ENCODE measurements around the gene TMTC3.
A peak's percentile ranks its signal among the peaks of the same experiment; 100 is the strongest.
"Not testable (repeated sequence)": the region's sequence is repeated elsewhere in the genome, so short reads cannot be mapped to it uniquely, and the experiment has no call there.

The TMTC3 gene

GRCh38 chr12:88166179-88166578 lies 24.1 kb downstream of the TMTC3 start:
- no peak for DNase-seq (ENCODE audit: low read depth in 2 of 2)

- DNase-seq (ENCODE audit: low read depth in 2 of 2): no peak
These were observed 25.3 kb downstream of the TMTC3 start for GRCh38 chr12:88167384-88167783.

- DNase-seq (ENCODE audit: low read depth in 2 of 2): peak in 1 of 2 experiments; percentile 15
These were observed 30.8 kb downstream of the TMTC3 start for GRCh38 chr12:88172844-88173407.

GRCh38 chr12:88175544-88175943 lies 33.4 kb downstream of the TMTC3 start:
- DNase-seq (ENCODE audit: low read depth in 2 of 2): no peak

GRCh38 chr12:88179436-88180014 lies 37.4 kb downstream of the TMTC3 start:
- no peak for DNase-seq (ENCODE audit: low read depth in 2 of 2)

- DNase-seq (ENCODE audit: low read depth in 2 of 2): no peak
These were observed 39.8 kb downstream of the TMTC3 start for GRCh38 chr12:88181881-88182280.

- no peak for DNase-seq (ENCODE audit: low read depth in 2 of 2)
These were observed 40.3 kb downstream of the TMTC3 start for GRCh38 chr12:88182416-88182815.

GRCh38 chr12:88184196-88184595 lies 42.1 kb downstream of the TMTC3 start:
- no peak for DNase-seq (ENCODE audit: low read depth in 2 of 2)

- no peak for DNase-seq (ENCODE audit: low read depth in 2 of 2)
These were observed 43.2 kb downstream of the TMTC3 start for GRCh38 chr12:88185279-88185678.

GRCh38 chr12:88185988-88186387 lies 43.9 kb downstream of the TMTC3 start:
- DNase-seq (ENCODE audit: low read depth in 2 of 2): peak in 1 of 2 experiments; percentile 26

- DNase-seq (ENCODE audit: low read depth in 2 of 2): no peak
These were observed 45.5 kb downstream of the TMTC3 start for GRCh38 chr12:88187571-88187970.

- DNase-seq (ENCODE audit: low read depth in 2 of 2): no peak
These were observed 46.1 kb downstream of the TMTC3 start for GRCh38 chr12:88188180-88188579.

- DNase-seq (ENCODE audit: low read depth in 2 of 2): no peak
These were observed 50.3 kb downstream of the TMTC3 start for GRCh38 chr12:88192426-88192825.

- no peak for DNase-seq (ENCODE audit: low read depth in 2 of 2)
These were observed 52.8 kb downstream of the TMTC3 start for GRCh38 chr12:88194868-88195267.

GRCh38 chr12:88200029-88200428 lies 57.9 kb downstream of the TMTC3 start:
- DNase-seq (ENCODE audit: low read depth in 2 of 2): no peak

- DNase-seq (ENCODE audit: low read depth in 2 of 2): peak; percentile 23 to 25
These were observed 60.4 kb downstream of the TMTC3 start for GRCh38 chr12:88202500-88202899.

- DNase-seq (ENCODE audit: low read depth in 2 of 2): peak; percentile 58 to 59
These were observed 64.5 kb downstream of the TMTC3 start for GRCh38 chr12:88206601-88207000.

- peak; percentile 40 to 42 for DNase-seq (ENCODE audit: low read depth in 2 of 2)
These were observed 66.0 kb downstream of the TMTC3 start for GRCh38 chr12:88207921-88208620.

GRCh38 chr12:88208661-88209060 lies 66.6 kb downstream of the TMTC3 start:
- no peak for DNase-seq (ENCODE audit: low read depth in 2 of 2)

GRCh38 chr12:88210311-88210710 lies 68.2 kb downstream of the TMTC3 start:
- DNase-seq (ENCODE audit: low read depth in 2 of 2): not testable (repeated sequence)

- no peak for DNase-seq (ENCODE audit: low read depth in 2 of 2)
These were observed 76.2 kb downstream of the TMTC3 start for GRCh38 chr12:88218293-88218692.

- no peak for DNase-seq (ENCODE audit: low read depth in 2 of 2)
These were observed 77.8 kb downstream of the TMTC3 start for GRCh38 chr12:88219861-88220260.

- no peak for DNase-seq (ENCODE audit: low read depth in 2 of 2)
These were observed 81.4 kb downstream of the TMTC3 start for GRCh38 chr12:88223519-88223918.
